Smooth muscle cell (in vitro differentiated cells): ENCODE measurements around the gene CORO1C. TPM values are rescaled to one million over a fixed set of nuclear protein-coding genes. Genes with fewer than 3 reads are reported as not detected.

ENCODE experiments used
- DNase-seq: peaks from one replicate; lab custom pipeline; 2025; ENCODE audit not compliant: unreplicated experiment; lab: John Stamatoyannopoulos, UW
- H2AFZ ChIP-seq: fragments of 200-600 bp; sonication (generic); 2 replicates; pipeline ENCODE4 v1.6.0; 2016; ENCODE audit warnings: antibody characterized with exemption, low read depth, mild to moderate bottlenecking
- H3F3A ChIP-seq: fragments of 200-600 bp; sonication (generic); 2 replicates; pipeline ENCODE4 v1.6.0; 2017; ENCODE audit warnings: antibody characterized with exemption, low read depth
- H3K27ac ChIP-seq: fragments of 200-600 bp; sonication (generic); 2 replicates; pipeline ENCODE4 v1.5.1; 2016; ENCODE audit warnings: low read depth, mild to moderate bottlenecking
- H3K27me3 ChIP-seq: fragments of 200-600 bp; sonication (generic); 2 replicates; pipeline ENCODE4 v1.6.1; 2016; ENCODE audit warnings: low read depth, mild to moderate bottlenecking
- H3K36me3 ChIP-seq: fragments of 200-600 bp; sonication (generic); 2 replicates; pipeline ENCODE4 v1.5.1; 2016; ENCODE audit warnings: low read depth
- H3K4me1 ChIP-seq: fragments of 200-600 bp; sonication (generic); 2 replicates; pipeline ENCODE4 v1.5.1; 2016; ENCODE audit warnings: low read depth
- H3K4me2 ChIP-seq: fragments of 200-600 bp; sonication (generic); 2 replicates; pipeline ENCODE4 v1.6.0; 2016; ENCODE audit warnings: mild to moderate bottlenecking
- H3K4me3 ChIP-seq: fragments of 200-600 bp; sonication (generic); 2 replicates; pipeline ENCODE4 v1.5.1; 2016; ENCODE audit warnings: mild to moderate bottlenecking
- H3K79me2 ChIP-seq: fragments of 200-600 bp; sonication (generic); 2 replicates; pipeline ENCODE4 v1.6.0; 2016; ENCODE audit warnings: low read depth, mild to moderate bottlenecking
- H3K9ac ChIP-seq: fragments of 200-600 bp; sonication (generic); 2 replicates; pipeline ENCODE4 v1.6.0; 2016; ENCODE audit warnings: low read depth
- H3K9me3 ChIP-seq: fragments of 200-600 bp; sonication (generic); replicated peaks from 2 replicates; pipeline ENCODE4 v1.5.1; 2016; ENCODE audit warnings: low read depth
- H4K20me1 ChIP-seq: fragments of 200-600 bp; sonication (generic); 2 replicates; pipeline ENCODE4 v1.6.0; 2016; ENCODE audit warnings: low read depth
- WGBS: methylation state at CpG from one replicate; pipeline ENCODE4 v1.1.7; 2016; ENCODE audit warnings: low lambda C conversion rate; 5-methylcytosine and 5-hydroxymethylcytosine counted together
- polyA plus RNA-seq: library from polyadenylated mRNA; unstranded; fragments of >200 nt; fragmentation: Nextera tagmentation; extraction: Ambion mirVana; gene quantifications from 2 replicates; pipeline ENCODE4 v1.2.1, GENCODE V29; 2016
- total RNA-seq: library from RNA; depleted of rRNA; stranded (reverse); fragments of >200 nt; gene quantifications from 2 replicates; pipeline ENCODE4 v1.2.3, GENCODE V29; 2014
- TF ChIP-seq, protein P1 (sequence below): fragments of 200-600 bp; sonication (generic); IDR thresholded peaks from 2 replicates; pipeline ENCODE4 v1.5.1; 2017; ENCODE audit warnings: borderline replicate concordance, mild to moderate bottlenecking, antibody characterized with exemption; ENCODE audit not compliant: insufficient read depth, poor library complexity, severe bottlenecking

Gene CORO1C
- total and polyA plus RNA-seq, 2 experiments from 2014 or later, result 96.7 to 136 TPM

DNA sequence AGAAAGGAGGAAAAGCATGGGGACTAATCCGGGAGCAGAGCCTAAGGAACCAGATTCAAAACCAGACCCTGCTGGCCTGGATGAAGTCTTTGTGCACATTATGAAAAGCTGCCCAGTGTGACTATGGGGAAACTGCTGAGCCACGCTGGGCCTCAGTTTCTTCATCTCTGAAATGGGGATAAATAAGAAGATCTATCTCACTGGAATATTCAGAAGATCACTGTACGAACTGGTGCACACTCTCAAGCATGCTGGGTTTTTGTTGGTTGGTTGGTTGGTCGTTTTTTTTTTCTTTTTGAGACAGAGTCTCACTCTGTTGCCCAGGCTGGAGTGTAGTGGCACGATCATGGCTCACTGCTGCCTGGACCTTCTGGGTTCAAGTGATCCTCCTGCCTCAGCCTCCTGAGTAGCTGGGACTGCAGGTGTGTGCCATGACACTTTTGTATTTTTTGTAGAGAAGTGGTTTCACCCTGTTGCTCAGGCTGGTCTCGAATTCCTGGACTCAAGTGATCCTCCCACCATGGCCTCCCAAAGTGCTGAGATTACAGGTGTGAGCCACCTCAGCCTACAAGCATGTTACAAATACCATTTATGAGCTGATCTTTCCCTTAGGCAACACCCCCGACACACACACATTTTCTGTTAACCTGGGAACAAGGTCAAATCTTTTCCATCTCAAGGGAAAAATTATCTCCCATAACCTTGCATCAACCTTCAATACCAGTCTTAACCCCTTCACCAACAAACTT lies 33.4 kb upstream of the CORO1C start:
- Histone ChIP-seq H3K36me3 (no peaks in the 10 kb centered on the region), H3K4me1 (no peaks in the 10 kb centered on the region), H3K27me3 (no peaks in the 10 kb centered on the region), H3K9ac (no peak overlapping the region), H3F3A (no peaks in the 10 kb centered on the region), H4K20me1 (no peaks in the 10 kb centered on the region), H3K79me2 (no peaks in the 10 kb centered on the region), H3K4me2 (no peak overlapping the region), H2AFZ (no peak overlapping the region), H3K27ac (no peak overlapping the region), H3K4me3 (no peak overlapping the region), H3K9me3 (no peaks in the 10 kb centered on the region)
- TF ChIP-seq, protein P1, sequence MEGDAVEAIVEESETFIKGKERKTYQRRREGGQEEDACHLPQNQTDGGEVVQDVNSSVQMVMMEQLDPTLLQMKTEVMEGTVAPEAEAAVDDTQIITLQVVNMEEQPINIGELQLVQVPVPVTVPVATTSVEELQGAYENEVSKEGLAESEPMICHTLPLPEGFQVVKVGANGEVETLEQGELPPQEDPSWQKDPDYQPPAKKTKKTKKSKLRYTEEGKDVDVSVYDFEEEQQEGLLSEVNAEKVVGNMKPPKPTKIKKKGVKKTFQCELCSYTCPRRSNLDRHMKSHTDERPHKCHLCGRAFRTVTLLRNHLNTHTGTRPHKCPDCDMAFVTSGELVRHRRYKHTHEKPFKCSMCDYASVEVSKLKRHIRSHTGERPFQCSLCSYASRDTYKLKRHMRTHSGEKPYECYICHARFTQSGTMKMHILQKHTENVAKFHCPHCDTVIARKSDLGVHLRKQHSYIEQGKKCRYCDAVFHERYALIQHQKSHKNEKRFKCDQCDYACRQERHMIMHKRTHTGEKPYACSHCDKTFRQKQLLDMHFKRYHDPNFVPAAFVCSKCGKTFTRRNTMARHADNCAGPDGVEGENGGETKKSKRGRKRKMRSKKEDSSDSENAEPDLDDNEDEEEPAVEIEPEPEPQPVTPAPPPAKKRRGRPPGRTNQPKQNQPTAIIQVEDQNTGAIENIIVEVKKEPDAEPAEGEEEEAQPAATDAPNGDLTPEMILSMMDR, result no peak
- DNase-seq, result no peak
- WGBS, result 88% methylated on average over 7 of the region's 7 CpGs

DNA sequence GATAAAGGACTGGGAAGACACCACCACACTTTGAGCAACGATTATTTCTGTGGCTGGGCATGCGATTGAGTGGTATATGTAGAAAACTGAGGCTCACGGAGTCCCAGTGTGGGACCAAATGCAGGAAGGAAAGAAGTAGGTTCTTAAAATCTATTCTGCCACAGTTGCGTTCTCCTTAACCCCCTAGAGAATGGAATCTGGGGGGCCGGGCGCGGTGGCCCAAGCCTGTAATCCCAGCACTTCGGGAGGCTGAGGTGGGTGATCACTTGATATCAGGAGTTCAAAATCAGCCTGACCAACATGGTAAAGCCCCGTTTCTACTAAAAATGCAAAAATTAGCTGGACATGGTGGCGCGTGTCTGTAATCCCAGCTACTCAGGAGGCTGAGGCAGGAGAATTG lies 29.9 kb upstream of the CORO1C start:
- H3K4me2 ChIP-seq, result no peak overlapping the region
- H4K20me1 ChIP-seq, result no peaks in the 10 kb centered on the region
- no peak for DNase-seq
- H3K9me3 ChIP-seq, result no peaks in the 10 kb centered on the region
- H3K4me3 ChIP-seq, result no peak overlapping the region
- H3F3A ChIP-seq, result no peaks in the 10 kb centered on the region
- TF ChIP-seq, protein P1, result no peak
- H2AFZ ChIP-seq, result no peak overlapping the region
- no peak overlapping the region for H3K9ac ChIP-seq
- 97% methylated on average over 10 of the region's 11 CpGs for WGBS
- no peaks in the 10 kb centered on the region for H3K36me3 ChIP-seq
- no peaks in the 10 kb centered on the region for H3K79me2 ChIP-seq
- H3K4me1 ChIP-seq, result no peaks in the 10 kb centered on the region
- H3K27ac ChIP-seq, result no peak overlapping the region
- no peaks in the 10 kb centered on the region for H3K27me3 ChIP-seq

DNA sequence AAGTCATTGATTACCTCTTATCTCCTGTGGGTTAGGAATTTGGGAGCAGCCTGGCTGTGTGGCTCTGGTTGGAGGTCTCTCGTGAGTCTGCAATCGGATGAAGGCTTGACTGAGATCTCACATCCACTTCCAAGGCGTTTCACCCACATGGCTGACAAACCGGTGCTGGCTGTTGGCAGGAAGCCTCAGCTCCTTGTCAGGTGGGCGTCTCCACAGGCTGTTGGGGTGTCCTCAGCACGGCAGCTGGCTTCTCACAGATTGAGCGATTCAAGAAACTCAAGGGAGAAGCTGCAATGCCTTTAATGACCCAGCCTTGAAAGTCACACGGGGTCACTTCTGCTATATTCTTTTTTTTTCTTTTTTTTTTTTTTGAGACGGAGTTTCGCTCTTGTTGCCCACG lies 28.6 kb upstream of the CORO1C start:
- no peaks in the 10 kb centered on the region for H4K20me1 ChIP-seq
- H3K27me3 ChIP-seq, result no peaks in the 10 kb centered on the region
- no peaks in the 10 kb centered on the region for H3K4me1 ChIP-seq
- no peak overlapping the region for H3K4me3 ChIP-seq
- 87% methylated on average over 8 of the region's 11 CpGs for WGBS
- H3K9me3 ChIP-seq, result no peaks in the 10 kb centered on the region
- no peaks in the 10 kb centered on the region for H3F3A ChIP-seq
- no peaks in the 10 kb centered on the region for H3K79me2 ChIP-seq
- no peak overlapping the region for H2AFZ ChIP-seq
- H3K36me3 ChIP-seq, result no peaks in the 10 kb centered on the region
- no peak for DNase-seq
- no peak overlapping the region for H3K4me2 ChIP-seq
- TF ChIP-seq, protein P1, result no peak
- H3K27ac ChIP-seq, result no peak overlapping the region
- H3K9ac ChIP-seq, result no peak overlapping the region

DNA sequence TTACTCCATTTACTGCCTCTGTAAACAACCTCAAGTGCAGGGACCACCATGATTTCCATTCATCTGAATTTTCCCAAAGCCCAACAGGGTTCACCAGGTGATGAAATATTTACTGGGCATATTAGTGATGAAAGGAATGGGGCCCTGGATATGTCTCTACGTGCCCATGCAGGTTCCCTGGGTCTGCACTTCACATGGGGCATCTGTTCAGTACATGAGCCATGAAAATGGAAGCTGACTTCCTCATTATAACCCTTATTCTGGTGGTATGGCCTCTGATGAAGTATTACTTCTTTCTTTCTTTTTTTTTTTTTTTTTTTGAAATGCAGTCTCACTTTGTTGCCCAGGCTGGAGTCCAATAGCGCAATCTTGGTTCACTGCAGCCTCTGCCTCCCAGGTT lies 26.5 kb upstream of the CORO1C start:
- Histone ChIP-seq H2AFZ (no peak overlapping the region), H3K9ac (no peak overlapping the region), H3K4me1 (no peaks in the 10 kb centered on the region), H3K4me3 (no peak overlapping the region), H4K20me1 (no peaks in the 10 kb centered on the region), H3K4me2 (no peak overlapping the region), H3F3A (no peaks in the 10 kb centered on the region), H3K27me3 (no peaks in the 10 kb centered on the region), H3K9me3 (no peaks in the 10 kb centered on the region), H3K27ac (no peak overlapping the region), H3K36me3 (no peaks in the 10 kb centered on the region), H3K79me2 (no peaks in the 10 kb centered on the region)
- 94% methylated on average over 1 of the region's 2 CpGs for WGBS
- no peak for DNase-seq
- TF ChIP-seq, protein P1, result no peak
